GM18520 (cell line): ENCODE data around the gene LEMD3.
"Not testable (repeated sequence)": the region's sequence is repeated elsewhere in the genome, so short reads cannot be mapped to it uniquely, and the experiment has no call there.

Source experiments
- ATAC-seq: cut with Tn5 transposase; IDR thresholded peaks from one replicate; pipeline ENCODE4 v1.9.1; 2021; ENCODE audit not compliant: unreplicated experiment

LEMD3 gene

DNA sequence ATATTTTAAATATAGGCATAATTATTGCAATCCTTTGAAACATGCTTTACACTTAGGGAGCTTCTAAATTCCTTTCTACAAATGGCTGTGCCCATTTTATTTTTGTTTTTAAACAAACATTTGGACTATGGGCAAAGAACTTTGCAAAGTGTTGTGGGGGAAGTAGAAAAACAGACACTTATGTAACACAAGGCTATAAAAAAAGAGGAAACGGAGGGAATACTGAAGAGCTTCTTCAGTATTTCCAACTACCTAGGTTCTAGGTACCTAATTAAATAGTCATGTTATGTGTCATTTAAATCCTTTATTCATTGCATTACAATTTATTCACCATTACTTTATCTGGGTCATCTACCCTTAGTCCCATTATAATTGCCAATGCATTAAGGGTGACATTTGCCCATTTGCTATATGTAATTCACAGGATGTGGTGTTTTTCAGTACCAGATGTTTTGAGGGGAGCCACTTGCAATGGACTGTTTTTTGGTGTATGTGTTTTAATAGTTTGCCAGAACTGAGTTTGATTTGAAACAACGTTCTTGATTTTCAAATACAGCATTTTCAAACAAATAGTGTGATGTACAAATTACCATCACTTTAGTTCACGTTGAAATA is 107.6 kb downstream of the LEMD3 start:
- no peak for ATAC-seq

DNA sequence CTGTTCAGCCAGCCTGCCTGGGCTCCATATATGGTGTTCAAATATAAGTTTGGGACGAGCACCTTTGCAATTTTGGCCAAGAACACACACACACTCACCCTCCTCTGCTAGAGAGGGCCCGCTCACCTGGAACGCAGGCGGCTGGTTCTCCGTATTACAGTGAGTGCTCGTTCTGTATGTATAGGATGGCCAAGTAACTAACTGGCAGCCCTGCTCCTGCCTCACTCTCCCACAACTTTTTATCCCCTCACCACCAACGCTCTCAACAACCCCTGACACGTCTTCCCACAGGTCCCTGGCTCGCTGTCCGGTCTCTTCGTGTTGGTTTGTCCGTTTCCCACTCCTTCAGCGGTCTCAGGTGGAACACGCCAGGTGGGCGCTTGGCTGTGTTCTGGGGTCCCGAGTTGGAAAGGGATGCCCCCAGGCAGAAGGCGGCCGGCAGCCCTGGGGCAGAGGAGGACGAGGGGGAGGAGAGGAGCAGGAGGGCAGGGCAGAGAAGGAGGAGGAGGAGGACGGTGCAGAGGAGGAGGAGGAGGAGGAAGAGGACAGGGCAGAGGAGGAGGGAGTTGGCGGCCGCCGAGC is 108.7 kb downstream of the LEMD3 start:
- no peak for ATAC-seq

GRCh38 chr12:65278576-65279368 is 109.4 kb downstream of the LEMD3 start, which contains the start of gene MSRB3:
MSRB3 (plus strand) TSS chr12:65278683; CDS start chr12:65308580, 29,897 bp downstream.
- no peak for ATAC-seq

DNA sequence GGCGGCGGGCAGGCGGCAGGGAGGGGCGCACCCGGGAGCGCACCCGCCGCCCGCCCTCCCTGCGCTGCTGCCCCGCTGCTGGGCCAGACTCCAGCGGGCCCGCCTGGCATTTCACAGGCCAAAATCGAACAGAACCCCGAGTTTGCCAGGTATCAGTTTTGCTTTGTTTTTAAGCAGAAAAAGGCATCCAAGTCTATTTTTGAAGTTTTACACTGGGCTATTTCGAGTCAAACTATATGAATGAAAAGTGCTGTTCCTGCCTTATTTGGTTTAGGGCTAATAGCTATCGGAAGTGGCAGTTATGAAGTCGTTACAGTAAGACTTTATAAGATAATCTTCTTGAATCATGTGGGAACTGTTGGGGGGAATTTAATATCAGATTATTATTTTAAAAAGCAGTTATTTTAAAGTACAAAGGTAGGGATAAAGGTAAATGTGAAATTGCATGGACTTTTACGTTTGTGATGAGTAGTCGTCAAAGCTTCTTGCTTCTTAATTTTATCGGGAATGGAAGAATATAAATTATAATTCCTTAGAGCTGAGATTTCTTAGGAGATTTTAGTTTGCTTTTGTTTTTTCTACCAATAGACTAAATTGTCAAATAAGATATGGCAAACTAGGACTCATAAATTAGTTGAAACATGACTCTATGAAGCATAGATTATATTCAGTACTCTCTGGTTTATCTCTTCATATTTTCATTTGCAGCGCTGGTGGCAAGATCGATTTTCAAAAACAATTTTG is 110.2 kb downstream of the LEMD3 start:
- no peak for ATAC-seq

DNA sequence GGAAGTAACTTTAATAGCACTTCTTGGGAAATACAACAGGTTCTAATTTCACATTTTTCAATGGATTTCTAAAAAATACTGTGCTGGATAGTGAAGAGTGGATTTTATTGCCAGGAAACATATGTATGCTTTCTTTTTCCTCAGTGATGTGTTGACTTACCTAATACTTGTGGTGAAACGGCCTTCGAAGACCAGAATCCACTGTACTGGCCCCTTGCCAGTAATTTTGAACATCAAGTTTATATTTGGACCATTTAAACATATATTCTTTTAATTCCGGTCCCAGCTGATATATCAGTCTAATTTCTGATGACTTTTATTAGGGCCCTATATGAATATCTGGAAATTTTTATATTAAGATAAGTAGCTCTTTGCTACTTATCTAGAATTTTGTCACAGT is 110.9 kb downstream of the LEMD3 start:
- no peak for ATAC-seq

DNA sequence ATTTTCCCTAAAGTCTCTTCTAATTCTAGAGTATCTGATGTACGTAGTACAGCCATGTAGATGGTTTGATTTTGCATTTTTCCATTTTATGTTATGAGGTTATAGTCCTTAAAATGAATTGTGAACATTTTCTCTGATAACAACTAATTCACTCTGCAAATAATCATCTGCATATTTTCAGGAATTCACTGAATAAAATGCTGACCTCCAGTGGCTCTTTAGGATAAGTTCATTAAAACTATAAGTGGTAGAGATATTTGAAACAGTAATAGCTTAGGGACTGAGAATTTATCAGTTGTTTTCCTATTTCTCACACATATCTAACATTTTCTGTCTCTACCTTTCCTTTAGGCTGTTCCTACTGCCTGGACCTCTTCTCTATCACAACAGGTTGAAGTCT is 113.5 kb downstream of the LEMD3 start:
- no peak for ATAC-seq

DNA sequence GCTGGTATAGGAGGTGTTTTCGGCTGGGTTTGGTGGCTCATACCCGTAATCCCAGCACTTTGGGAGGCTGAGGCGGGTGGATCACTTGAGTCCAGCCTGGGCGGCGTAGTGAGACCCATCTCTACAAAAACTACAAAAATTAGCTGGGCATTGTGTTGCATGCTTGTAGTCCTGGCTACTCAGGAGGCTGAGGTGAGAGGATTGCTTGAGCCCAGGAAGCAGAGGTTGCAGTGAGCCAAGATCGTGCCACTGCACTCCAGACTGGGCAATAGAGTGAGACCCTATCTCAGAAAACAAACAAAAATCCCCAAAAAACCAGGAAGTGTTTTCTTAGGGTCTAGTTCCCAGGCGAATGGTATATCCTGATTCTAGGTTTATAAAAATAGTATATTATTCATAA is 116.1 kb downstream of the LEMD3 start:
- ATAC-seq: not testable (repeated sequence)

DNA sequence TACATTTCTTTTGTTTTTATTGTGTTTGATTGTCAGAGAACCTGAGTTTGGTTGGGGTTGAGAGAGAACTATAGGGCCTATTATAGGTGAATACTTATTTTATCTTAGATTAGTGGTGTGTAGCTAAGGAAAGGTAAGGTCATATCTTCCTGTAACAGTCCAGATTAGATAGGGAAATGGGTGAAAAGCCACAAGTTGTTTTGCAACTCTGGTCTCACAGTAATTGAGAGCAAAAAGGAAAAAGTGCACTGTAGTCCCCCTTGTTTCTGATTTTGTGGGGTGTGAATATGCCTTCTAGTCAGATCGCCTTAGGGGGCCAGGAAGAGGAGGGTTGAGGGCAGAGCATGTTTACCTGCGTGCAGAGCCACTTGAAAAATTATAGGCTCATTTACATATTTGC is 118.0 kb downstream of the LEMD3 start:
- ATAC-seq: no peak

GRCh38 chr12:65292241-65292640 is 122.9 kb downstream of the LEMD3 start:
- ATAC-seq: no peak

GRCh38 chr12:65293735-65294134 is 124.4 kb downstream of the LEMD3 start:
- no peak for ATAC-seq

GRCh38 chr12:65294641-65295262 is 125.4 kb downstream of the LEMD3 start:
- no peak for ATAC-seq

DNA sequence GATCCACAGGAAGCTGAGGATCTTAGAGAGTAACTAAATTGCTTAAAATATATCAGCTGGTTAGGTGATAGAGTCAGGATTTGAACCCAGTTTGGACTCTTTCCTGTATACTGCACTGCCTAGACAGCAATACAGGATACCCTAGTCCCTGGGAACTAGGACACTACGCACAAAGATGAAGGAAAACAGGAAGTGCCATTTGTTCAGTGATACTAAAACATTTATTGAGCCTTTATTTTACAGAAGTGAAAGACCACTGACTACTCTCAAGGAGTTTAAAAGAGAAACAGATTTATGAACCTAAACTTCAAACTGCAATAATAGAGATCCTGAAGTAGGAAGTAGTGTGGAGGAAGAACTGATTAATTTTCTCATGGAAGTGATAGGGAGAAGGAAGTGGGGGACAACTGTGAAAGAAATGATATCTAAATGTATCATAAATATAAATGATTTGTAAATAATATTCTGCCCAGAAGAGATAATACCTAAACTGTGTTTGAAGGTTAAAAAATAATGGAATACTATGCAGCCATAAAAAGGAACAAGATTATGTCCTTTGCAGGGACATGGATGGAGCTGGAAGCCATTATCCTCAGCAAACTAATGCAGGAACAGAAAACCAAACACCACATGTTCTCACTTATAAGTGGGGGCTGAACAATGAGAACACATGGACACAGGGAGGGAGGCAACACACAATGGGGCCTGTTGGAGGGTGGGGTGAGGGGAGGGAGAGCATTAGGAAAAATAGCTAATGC is 127.3 kb downstream of the LEMD3 start:
- ATAC-seq: no peak
